Measurements from ENCODE around the gene EXOC6. TPM values are rescaled to one million over a fixed set of nuclear protein-coding genes. Genes with fewer than 3 reads are reported as not detected.

EXOC6 gene
- total RNA-seq, 2 donors from 2014 or later: 13.2 to 70.8 TPM

GRCh38 chr10:92873029-92873428 lies 24.7 kb downstream of the EXOC6 start:
- DNase-seq: no peak
- WGBS, 2 donors: 81 to 90% methylated on average over 3 of the region's 3 CpGs
- no peak for ATAC-seq
- no peaks in the 10 kb centered on the region for H3K36me3 ChIP-seq (replicated peaks in 1 of 2; ENCODE audit: insufficient read depth in 1 of 2, low read depth in 2 of 2)
- no peak overlapping the region for H3K4me3 ChIP-seq
- H3K27me3 ChIP-seq: no peaks in the 10 kb centered on the region
- H3K27ac ChIP-seq: no peak overlapping the region
- intact Hi-C loops (cut with DNase I): no loop called here
- H3K9me3 ChIP-seq: no peaks in the 10 kb centered on the region
- H3K4me1 ChIP-seq: peaks cover 6% of the 10 kb centered on the region
- TF ChIP-seq, protein P1, sequence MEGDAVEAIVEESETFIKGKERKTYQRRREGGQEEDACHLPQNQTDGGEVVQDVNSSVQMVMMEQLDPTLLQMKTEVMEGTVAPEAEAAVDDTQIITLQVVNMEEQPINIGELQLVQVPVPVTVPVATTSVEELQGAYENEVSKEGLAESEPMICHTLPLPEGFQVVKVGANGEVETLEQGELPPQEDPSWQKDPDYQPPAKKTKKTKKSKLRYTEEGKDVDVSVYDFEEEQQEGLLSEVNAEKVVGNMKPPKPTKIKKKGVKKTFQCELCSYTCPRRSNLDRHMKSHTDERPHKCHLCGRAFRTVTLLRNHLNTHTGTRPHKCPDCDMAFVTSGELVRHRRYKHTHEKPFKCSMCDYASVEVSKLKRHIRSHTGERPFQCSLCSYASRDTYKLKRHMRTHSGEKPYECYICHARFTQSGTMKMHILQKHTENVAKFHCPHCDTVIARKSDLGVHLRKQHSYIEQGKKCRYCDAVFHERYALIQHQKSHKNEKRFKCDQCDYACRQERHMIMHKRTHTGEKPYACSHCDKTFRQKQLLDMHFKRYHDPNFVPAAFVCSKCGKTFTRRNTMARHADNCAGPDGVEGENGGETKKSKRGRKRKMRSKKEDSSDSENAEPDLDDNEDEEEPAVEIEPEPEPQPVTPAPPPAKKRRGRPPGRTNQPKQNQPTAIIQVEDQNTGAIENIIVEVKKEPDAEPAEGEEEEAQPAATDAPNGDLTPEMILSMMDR (IDR thresholded peaks at IDR 0.05): no peak
- TF ChIP-seq POLR2A (IDR thresholded peaks at IDR 0.05): no peak

GRCh38 chr10:92876509-92877036 lies 28.3 kb downstream of the EXOC6 start:
- no peak for TF ChIP-seq POLR2A (IDR thresholded peaks at IDR 0.05)
- TF ChIP-seq, protein P1 (IDR thresholded peaks at IDR 0.05): no peak
- ATAC-seq (no peak), DNase-seq (no peak)
- H3K36me3 ChIP-seq (replicated peaks in 1 of 2; ENCODE audit: insufficient read depth in 1 of 2, low read depth in 2 of 2): no peaks in the 10 kb centered on the region
- H3K27ac ChIP-seq: no peak overlapping the region
- no peaks in the 10 kb centered on the region for H3K27me3 ChIP-seq
- H3K9me3 ChIP-seq: no peaks in the 10 kb centered on the region
- 37 to 40% methylated on average over 4 of the region's 4 CpGs for WGBS, 2 donors
- H3K4me1 ChIP-seq: peaks cover 13% of the 10 kb centered on the region
- no peak overlapping the region for H3K4me3 ChIP-seq
- intact Hi-C loops (cut with DNase I): no loop called here

GRCh38 chr10:92880233-92880861 lies 32.0 kb downstream of the EXOC6 start:
- Histone ChIP-seq H3K27ac (no peak overlapping the region), H3K9me3 (no peaks in the 10 kb centered on the region), H3K27me3 (no peaks in the 10 kb centered on the region), H3K36me3 (replicated peaks in 1 of 2; ENCODE audit: insufficient read depth in 1 of 2, low read depth in 2 of 2) (no peaks in the 10 kb centered on the region), H3K4me3 (no peak overlapping the region), H3K4me1 (peaks cover 13% of the 10 kb centered on the region)
- no peak for TF ChIP-seq POLR2A (IDR thresholded peaks at IDR 0.05)
- TF ChIP-seq, protein P1 (IDR thresholded peaks at IDR 0.05): peak in 6 of 7 experiments; percentile 37 to 58 (median 48)
- peak in 1 of 4 donors; percentile 30 for DNase-seq
- ATAC-seq: peak; percentile 50
- 23 to 32% methylated on average over 4 of the region's 4 CpGs for WGBS, 2 donors
- intact Hi-C loops (cut with DNase I): no loop called here

GRCh38 chr10:92880917-92881316 lies 32.6 kb downstream of the EXOC6 start:
- Histone ChIP-seq H3K4me1 (peaks cover 13% of the 10 kb centered on the region), H3K27ac (no peak overlapping the region), H3K36me3 (replicated peaks in 1 of 2; ENCODE audit: insufficient read depth in 1 of 2, low read depth in 2 of 2) (no peaks in the 10 kb centered on the region), H3K27me3 (no peaks in the 10 kb centered on the region), H3K4me3 (no peak overlapping the region), H3K9me3 (no peaks in the 10 kb centered on the region)
- 76 to 85% methylated on average over 2 of the region's 2 CpGs for WGBS, 2 donors
- TF ChIP-seq POLR2A (IDR thresholded peaks at IDR 0.05): no peak
- TF ChIP-seq, protein P1 (IDR thresholded peaks at IDR 0.05): no peak
- intact Hi-C loops (cut with DNase I): no loop called here
- DNase-seq (no peak), ATAC-seq (no peak)
